Transverse colon (tissue), 4 donors: ENCODE results near the gene G3BP2.

Experiments used
- CTCF ChIP-seq, 5 experiments: fragments of 200-600 bp in 3 of 5; fragments of 450-650 bp in 2 of 5; sonication (generic) in 3 of 5; IDR thresholded peaks; 1 replicate in 2 of 5; 2 replicates in 3 of 5; pipeline ENCODE4 v1.5.1; 2016 to 2017; ENCODE audit warnings: antibody characterized with exemption in 5 of 5, inconsistent platforms in 3 of 5, mild to moderate bottlenecking in 2 of 5, moderate library complexity in 1 of 5
- POLR2A ChIP-seq: fragments of 450-650 bp; IDR thresholded peaks from one replicate; pipeline ENCODE4 v1.6.1; 2016; ENCODE audit warnings: antibody characterized with exemption, mild to moderate bottlenecking, moderate library complexity
- POLR2AphosphoS5 ChIP-seq, 3 donors: sonication (generic); formaldehyde crosslinking; IDR thresholded peaks; one replicate each; pipeline ENCODE4 v1.6.1; 2016; ENCODE audit warnings: antibody characterized with exemption in 3 of 3

GRCh38 chr4:75643651-75644050, 29.6 kb downstream of the G3BP2 start:
- TF ChIP-seq CTCF (IDR thresholded peaks at IDR 0.05) (no peak), POLR2A (no peak), POLR2AphosphoS5 (IDR thresholded peaks at IDR 0.05) (no peak)
